SH-SY5Y (cell line): ENCODE results near the gene ATRN.

Experiments used
- GATA2 ChIP-seq: IDR thresholded peaks from 2 replicates; pipeline ENCODE4 v1.6.1; 2011; ENCODE audit warnings: mild to moderate bottlenecking, low read depth, low read length
- GATA3 ChIP-seq: IDR thresholded peaks from 2 replicates; pipeline ENCODE4 v1.6.1; 2011; ENCODE audit warnings: low read depth, mild to moderate bottlenecking, low read length, moderate library complexity

DNA sequence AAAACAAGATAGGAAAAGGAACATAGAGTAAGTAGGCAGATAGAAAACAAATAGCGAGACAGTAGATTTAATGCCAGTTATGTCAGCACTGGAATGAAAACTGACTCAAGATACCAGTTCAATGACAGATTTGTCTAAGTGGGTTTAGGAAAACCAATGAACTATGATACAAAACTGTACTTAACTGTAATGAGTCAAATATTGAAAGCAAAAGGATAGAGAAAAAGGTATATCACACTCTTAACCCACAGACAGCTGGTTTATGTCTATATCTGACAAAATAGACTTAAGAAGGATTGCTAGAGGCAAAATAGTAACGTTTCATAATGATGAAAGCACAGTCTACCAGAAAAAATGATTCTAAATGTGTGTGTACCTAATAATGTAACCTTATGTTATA, 38.2 kb downstream of the ATRN start:
- TF ChIP-seq GATA2 (no peak), GATA3 (no peak)
